IMR-90 (cell line): Measurements from ENCODE around the gene RABIF.

Experiments used
- BHLHE40 ChIP-seq: fragments of 150-350 bp; IDR thresholded peaks from 2 replicates; pipeline ENCODE4 v1.6.1; 2016; ENCODE audit warnings: mild to moderate bottlenecking, low read depth, low read length
- CTCF ChIP-seq: conservative IDR thresholded peaks from 2 replicates; pipeline ENCODE4 v1.5.1; 2012; ENCODE audit warnings: mild to moderate bottlenecking, low read depth, low read length, improper control_type of control experiment
- ELK1 ChIP-seq: fragments of 150-350 bp; IDR thresholded peaks from 2 replicates; pipeline ENCODE4 v1.6.1; 2016; ENCODE audit warnings: low read depth, mild to moderate bottlenecking, low read length, moderate library complexity, borderline replicate concordance
- MAFK ChIP-seq: IDR thresholded peaks from 2 replicates; pipeline ENCODE4 v1.6.1; 2012; ENCODE audit warnings: low read depth, low read length, improper control_type of control experiment
- NFE2L2 ChIP-seq: fragments of 150-350 bp; IDR thresholded peaks from 2 replicates; pipeline ENCODE4 v1.6.1; 2016; ENCODE audit warnings: low read depth, mild to moderate bottlenecking, low read length
- POLR2A ChIP-seq: IDR thresholded peaks from 2 replicates; pipeline ENCODE4 v1.6.1; 2012; ENCODE audit warnings: mild to moderate bottlenecking, low read depth, low read length
- RFX5 ChIP-seq: IDR thresholded peaks from 2 replicates; pipeline ENCODE4 v1.8.0; 2012; ENCODE audit warnings: low read depth, mild to moderate bottlenecking, low read length, moderate library complexity
- SMC3 ChIP-seq: fragments of 150-350 bp; IDR thresholded peaks from 2 replicates; pipeline ENCODE4 v1.6.1; 2016; ENCODE audit warnings: low read depth, mild to moderate bottlenecking, antibody characterized with exemption, low read length, moderate library complexity
- USF2 ChIP-seq: fragments of 150-350 bp; IDR thresholded peaks from 2 replicates; pipeline ENCODE4 v1.6.1; 2017; ENCODE audit warnings: mild to moderate bottlenecking, antibody characterized with exemption, low read length, low read depth

- TF ChIP-seq USF2 (no peak), CTCF (no peak), BHLHE40 (no peak), POLR2A (no peak), ELK1 (no peak), MAFK (no peak), SMC3 (no peak), RFX5 (no peak), NFE2L2 (no peak)
Observed at GRCh38 chr1:202908998-202909397, 20.0 kb upstream of the RABIF start.
